ENCODE results near the gene SLC19A1.

GRCh38 chr21:45570826-45571601 is 28.8 kb upstream of the SLC19A1 start:
- TF ChIP-seq CTCF (IDR thresholded peaks at IDR 0.05), result no peak
- no peak for TF ChIP-seq POLR2A (IDR thresholded peaks at IDR 0.05)
